ENCODE results near the gene C1GALT1C1L. TPM values are rescaled to one million over a fixed set of nuclear protein-coding genes. Genes with fewer than 3 reads are reported as not detected.
"Not testable (repeated sequence)": the region's sequence is repeated elsewhere in the genome, so short reads cannot be mapped to it uniquely, and the experiment has no call there.

The C1GALT1C1L gene
- total RNA-seq, 1 experiment from 2014 or later: not detected

GRCh38 chr2:43701111-43701510, 24.9 kb upstream of the C1GALT1C1L start:
- no peak for TF ChIP-seq EZH2phosphoT487 (IDR thresholded peaks at IDR 0.05; ENCODE audit: borderline replicate concordance, low read length)
- no peak for TF ChIP-seq CTCF (conservative IDR thresholded peaks at IDR 0.05; ENCODE audit: low read depth, low read length)
- TF ChIP-seq EZH2 (IDR thresholded peaks at IDR 0.05; ENCODE audit: low read length, unreplicated experiment): no peak
- H3K9me2 ChIP-seq (replicated peaks; ENCODE audit: low read length): no peaks in the 10 kb centered on the region
- ATAC-seq (no peak), DNase-seq (no peak)
- no peaks in the 10 kb centered on the region for H3K9me3 ChIP-seq (ENCODE audit: low read length)
- no peaks in the 10 kb centered on the region for H3K79me2 ChIP-seq (ENCODE audit: low read length)
- H3K27ac ChIP-seq (ENCODE audit: low read length): no peak overlapping the region
- no peak overlapping the region for H3K4me3 ChIP-seq (ENCODE audit: low read length)
- H3F3A ChIP-seq (ENCODE audit: low read length, unreplicated experiment): no peaks in the 10 kb centered on the region
- intact Hi-C loops (cut with micrococcal nuclease): no loop called here
- POLR2A ChIA-PET (ENCODE audit: unreplicated experiment): no interaction called here
- no TSS peak for BruUV-seq (replicated peaks)
- CTCF ChIA-PET: no interaction called here
- H4K20me1 ChIP-seq (ENCODE audit: low read length): no peaks in the 10 kb centered on the region
- no peak overlapping the region for H2AFZ ChIP-seq (ENCODE audit: low read length)
- H3K36me3 ChIP-seq (ENCODE audit: low read depth, low read length): no peaks in the 10 kb centered on the region
- no peak overlapping the region for H3K9ac ChIP-seq (ENCODE audit: low read length)
- no peak overlapping the region for H3K4me2 ChIP-seq (ENCODE audit: low read length)
- peaks cover under 1% of the 10 kb centered on the region; the same call in 1 of the 2 replicates for H3K4me1 ChIP-seq (ENCODE audit: insufficient read depth, low read length)
- H3K27me3 ChIP-seq (ENCODE audit: low read length): no peaks in the 10 kb centered on the region

- ATAC-seq (no peak), DNase-seq (no peak)
- Histone ChIP-seq H3K9me3 (ENCODE audit: low read length) (no peaks in the 10 kb centered on the region), H3K27me3 (ENCODE audit: low read length) (no peaks in the 10 kb centered on the region), H3K9me2 (replicated peaks; ENCODE audit: low read length) (no peaks in the 10 kb centered on the region), H4K20me1 (ENCODE audit: low read length) (no peaks in the 10 kb centered on the region), H3K9ac (ENCODE audit: low read length) (no peak overlapping the region), H3K4me3 (ENCODE audit: low read length) (no peak overlapping the region), H3K36me3 (ENCODE audit: low read depth, low read length) (no peaks in the 10 kb centered on the region), H3F3A (ENCODE audit: low read length, unreplicated experiment) (no peaks in the 10 kb centered on the region), H3K27ac (ENCODE audit: low read length) (no peak overlapping the region), H3K4me1 (ENCODE audit: insufficient read depth, low read length) (no peaks in the 10 kb centered on the region), H3K4me2 (ENCODE audit: low read length) (no peak overlapping the region), H3K79me2 (ENCODE audit: low read length) (no peaks in the 10 kb centered on the region), H2AFZ (ENCODE audit: low read length) (no peak overlapping the region)
- TF ChIP-seq CTCF (conservative IDR thresholded peaks at IDR 0.05; ENCODE audit: low read depth, low read length) (no peak), EZH2phosphoT487 (IDR thresholded peaks at IDR 0.05; ENCODE audit: borderline replicate concordance, low read length) (no peak), EZH2 (IDR thresholded peaks at IDR 0.05; ENCODE audit: low read length, unreplicated experiment) (no peak)
- intact Hi-C loops (cut with micrococcal nuclease): no loop called here
- ChIA-PET POLR2A (ENCODE audit: unreplicated experiment) (no interaction called here), CTCF (no interaction called here)
- TSS peak; percentile 50 for BruUV-seq (replicated peaks)
These were observed 23.5 kb upstream of the C1GALT1C1L start for GRCh38 chr2:43699761-43700160.

- POLR2A ChIA-PET (ENCODE audit: unreplicated experiment); H4K20me1 ChIP-seq (ENCODE audit: low read length); ATAC-seq; H3K4me3 ChIP-seq (ENCODE audit: low read length); H3K36me3 ChIP-seq (ENCODE audit: low read depth, low read length); DNase-seq; BruUV-seq (replicated peaks); H3K4me2 ChIP-seq (ENCODE audit: low read length); H3K9ac ChIP-seq (ENCODE audit: low read length); H3K27ac ChIP-seq (ENCODE audit: low read length); H3K9me3 ChIP-seq (ENCODE audit: low read length); H3K79me2 ChIP-seq (ENCODE audit: low read length); H3K4me1 ChIP-seq (ENCODE audit: insufficient read depth, low read length); H3F3A ChIP-seq (ENCODE audit: low read length, unreplicated experiment); intact Hi-C loops (cut with micrococcal nuclease); H2AFZ ChIP-seq (ENCODE audit: low read length); H3K9me2 ChIP-seq (replicated peaks; ENCODE audit: low read length); H3K27me3 ChIP-seq (ENCODE audit: low read length): not testable (repeated sequence)
- CTCF ChIA-PET: interaction anchor here (0.7 kb wide), 1 partner anchor 594 kb away, joined by 4 read pairs; no protein-coding TSS in a partner anchor
These were observed 21.9 kb upstream of the C1GALT1C1L start for GRCh38 chr2:43698140-43698539.

All from PC-3 (cell line).